Peyer's patch (tissue), 4 donors: ENCODE results near the gene ACTN4.

Experiments
- CTCF ChIP-seq, 6 experiments: fragments of 450-650 bp in 4 of 6; fragments of 200-600 bp in 2 of 6; sonication (generic) in 1 of 6; IDR thresholded peaks; one replicate each; pipeline ENCODE4 v1.5.1; 2017 to 2019; ENCODE audit warnings: antibody characterized with exemption in 6 of 6, mild to moderate bottlenecking in 3 of 6, moderate library complexity in 1 of 6
- POLR2A ChIP-seq, 2 donors: fragments of 450-650 bp; IDR thresholded peaks; one replicate each; pipeline ENCODE4 v1.5.1; 2017; ENCODE audit warnings: antibody characterized with exemption in 2 of 2, mild to moderate bottlenecking in 2 of 2, moderate library complexity in 2 of 2

GRCh38 chr19:38766276-38767047 is 119.0 kb downstream of the ACTN4 start:
- TF ChIP-seq CTCF (IDR thresholded peaks at IDR 0.05) (no peak), POLR2A (IDR thresholded peaks at IDR 0.05) (no peak)
